ENCODE measurements around the gene NCKAP5L. TPM values are rescaled to one million over a fixed set of nuclear protein-coding genes. Genes with fewer than 3 reads are reported as not detected.
"Not testable (repeated sequence)": the region's sequence is repeated elsewhere in the genome, so short reads cannot be mapped to it uniquely, and the experiment has no call there.

Gene NCKAP5L
- total and polyA plus RNA-seq, 2 of the 8 experiments (the other 6 are each of a cell fraction or from before 2014, with no cell fraction given) = 9.4 to 27.9 TPM

- H3K56ac ChIP-seq (replicated peaks; ENCODE audit: insufficient read length, low read depth, low read length); H2AK5ac ChIP-seq (ENCODE audit: low read depth, low read length); H2BK20ac ChIP-seq (ENCODE audit: low read length); H3K4me2 ChIP-seq (ENCODE audit: insufficient read depth in 1 of 2, low read depth in 2 of 2, low read length in 2 of 2); H2AFZ ChIP-seq (ENCODE audit: low read length); H3K4me1 ChIP-seq (replicated peaks in 1 of 4; ENCODE audit: control insufficient read depth in 3 of 4, insufficient read depth in 4 of 4, low read length in 3 of 4); H3K14ac ChIP-seq (ENCODE audit: insufficient read length); H2BK5ac ChIP-seq (ENCODE audit: low read depth, low read length); H3K18ac ChIP-seq (ENCODE audit: extremely low read depth, low read length); H4K20me1 ChIP-seq (replicated peaks in 1 of 2; ENCODE audit: control insufficient read depth in 1 of 2, insufficient read depth in 2 of 2, low read length in 2 of 2); H2BK12ac ChIP-seq (ENCODE audit: low read depth, low read length); H4K5ac ChIP-seq (ENCODE audit: insufficient read length, low read depth, low read length); POLR2A ChIA-PET (ENCODE audit: partially characterized antibody); H3K23ac ChIP-seq (ENCODE audit: insufficient read length); H4K91ac ChIP-seq (replicated peaks; ENCODE audit: insufficient read length, low read length); H3K4ac ChIP-seq (replicated peaks; ENCODE audit: insufficient read length, low read depth, low read length); H3K79me2 ChIP-seq (ENCODE audit: control insufficient read depth in 1 of 2, insufficient read depth in 2 of 2, low read length in 2 of 2); H3K9ac ChIP-seq (replicated peaks in 1 of 4; ENCODE audit: extremely low read depth in 1 of 4, low read depth in 3 of 4, low read length in 3 of 4); H3K36me3 ChIP-seq (ENCODE audit: control insufficient read depth in 2 of 4, insufficient read depth in 4 of 4, low read length in 3 of 4); H3K27ac ChIP-seq (ENCODE audit: low read depth, low read length); H3K23me2 ChIP-seq (ENCODE audit: low read depth, low read length); H2BK15ac ChIP-seq (ENCODE audit: low read length); H2BK120ac ChIP-seq (replicated peaks; ENCODE audit: low read depth, low read length); CTCF ChIA-PET (ENCODE audit: partially characterized antibody); H3K27me3 ChIP-seq (replicated peaks in 1 of 4; ENCODE audit: control insufficient read depth in 3 of 4, extremely low read depth in 1 of 4, insufficient read depth in 3 of 4, low read length in 3 of 4); FAIRE-seq; H4K8ac ChIP-seq (ENCODE audit: extremely low read depth, insufficient read depth, low read length); H3K9me3 ChIP-seq (ENCODE audit: insufficient read depth in 2 of 2, low read depth in 1 of 2, low read length in 1 of 2); H3K79me1 ChIP-seq (ENCODE audit: low read depth, low read length); DNase-seq (ENCODE audit: low read depth in 1 of 2, low spot score in 2 of 2); H3K4me3 ChIP-seq (ENCODE audit: extremely low read depth in 1 of 4, insufficient read depth in 2 of 4, low read depth in 3 of 4, low read length in 4 of 4): not testable (repeated sequence)
- no CpG with 5 or more reads among the region's 31 CpGs for WGBS, 2 experiments (ENCODE audit: extremely low coverage in 1 of 2, insufficient coverage in 1 of 2, insufficient read length in 1 of 2, insufficient replicate concordance in 2 of 2, low coverage in 1 of 2, low lambda C conversion rate in 2 of 2, missing lambda C conversion rate in 1 of 2)
Measured at GRCh38 chr12:49860921-49861320, 32.7 kb upstream of the NCKAP5L start.

GRCh38 chr12:49855890-49856289 is 27.7 kb upstream of the NCKAP5L start:
- DNase-seq (ENCODE audit: low read depth in 1 of 2, low spot score in 2 of 2); H3K14ac ChIP-seq (ENCODE audit: insufficient read length); H3K4me1 ChIP-seq (replicated peaks in 1 of 4; ENCODE audit: control insufficient read depth in 3 of 4, insufficient read depth in 4 of 4, low read length in 3 of 4); H2AK5ac ChIP-seq (ENCODE audit: low read depth, low read length); H2BK20ac ChIP-seq (ENCODE audit: low read length); H3K27me3 ChIP-seq (replicated peaks in 1 of 4; ENCODE audit: control insufficient read depth in 3 of 4, extremely low read depth in 1 of 4, insufficient read depth in 3 of 4, low read length in 3 of 4); H2AFZ ChIP-seq (ENCODE audit: low read length); POLR2A ChIA-PET (ENCODE audit: partially characterized antibody); H2BK15ac ChIP-seq (ENCODE audit: low read length); H4K5ac ChIP-seq (ENCODE audit: insufficient read length, low read depth, low read length); H3K4ac ChIP-seq (replicated peaks; ENCODE audit: insufficient read length, low read depth, low read length); H4K91ac ChIP-seq (replicated peaks; ENCODE audit: insufficient read length, low read length); H3K27ac ChIP-seq (ENCODE audit: low read depth, low read length); H3K18ac ChIP-seq (ENCODE audit: extremely low read depth, low read length); H4K20me1 ChIP-seq (replicated peaks in 1 of 2; ENCODE audit: control insufficient read depth in 1 of 2, insufficient read depth in 2 of 2, low read length in 2 of 2); H3K4me2 ChIP-seq (ENCODE audit: insufficient read depth in 1 of 2, low read depth in 2 of 2, low read length in 2 of 2); H2BK12ac ChIP-seq (ENCODE audit: low read depth, low read length); H3K36me3 ChIP-seq (ENCODE audit: control insufficient read depth in 2 of 4, insufficient read depth in 4 of 4, low read length in 3 of 4); H2BK5ac ChIP-seq (ENCODE audit: low read depth, low read length); H3K4me3 ChIP-seq (ENCODE audit: extremely low read depth in 1 of 4, insufficient read depth in 2 of 4, low read depth in 3 of 4, low read length in 4 of 4); H3K23ac ChIP-seq (ENCODE audit: insufficient read length); H3K79me1 ChIP-seq (ENCODE audit: low read depth, low read length); H3K79me2 ChIP-seq (ENCODE audit: control insufficient read depth in 1 of 2, insufficient read depth in 2 of 2, low read length in 2 of 2); H4K8ac ChIP-seq (ENCODE audit: extremely low read depth, insufficient read depth, low read length); H3K9ac ChIP-seq (replicated peaks in 1 of 4; ENCODE audit: extremely low read depth in 1 of 4, low read depth in 3 of 4, low read length in 3 of 4); H3K9me3 ChIP-seq (ENCODE audit: insufficient read depth in 2 of 2, low read depth in 1 of 2, low read length in 1 of 2); H2BK120ac ChIP-seq (replicated peaks; ENCODE audit: low read depth, low read length); H3K56ac ChIP-seq (replicated peaks; ENCODE audit: insufficient read length, low read depth, low read length); H3K23me2 ChIP-seq (ENCODE audit: low read depth, low read length); FAIRE-seq: not testable (repeated sequence)
- CTCF ChIA-PET (ENCODE audit: partially characterized antibody) = interaction anchor here (0.7 to 4.6 kb wide), 3 partner anchors 11 to 24 kb away, joined by 4 to 18 read pairs (median 4); partner anchors contain the start of gene BCDIN3D
- WGBS, 2 experiments (ENCODE audit: extremely low coverage in 1 of 2, insufficient coverage in 1 of 2, insufficient read length in 1 of 2, insufficient replicate concordance in 2 of 2, low coverage in 1 of 2, low lambda C conversion rate in 2 of 2, missing lambda C conversion rate in 1 of 2) = 89% methylated on average over 3 of the region's 4 CpGs; no CpG with 5 or more reads in 1 of the 2 experiments

Measured in H1 (cell line).